COLO829 (cell line): ENCODE results near the gene CDKN2B.
A peak's percentile ranks its signal among the peaks of the same experiment; 100 is the strongest.
"Not testable (repeated sequence)": the region's sequence is repeated elsewhere in the genome, so short reads cannot be mapped to it uniquely, and the experiment has no call there.

Source experiments
- DNase-seq: peaks from one replicate; pipeline ENCODE4 v3.0.0; 2012; ENCODE audit warnings: low spot score

The CDKN2B gene, protein sequence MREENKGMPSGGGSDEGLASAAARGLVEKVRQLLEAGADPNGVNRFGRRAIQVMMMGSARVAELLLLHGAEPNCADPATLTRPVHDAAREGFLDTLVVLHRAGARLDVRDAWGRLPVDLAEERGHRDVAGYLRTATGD

DNA sequence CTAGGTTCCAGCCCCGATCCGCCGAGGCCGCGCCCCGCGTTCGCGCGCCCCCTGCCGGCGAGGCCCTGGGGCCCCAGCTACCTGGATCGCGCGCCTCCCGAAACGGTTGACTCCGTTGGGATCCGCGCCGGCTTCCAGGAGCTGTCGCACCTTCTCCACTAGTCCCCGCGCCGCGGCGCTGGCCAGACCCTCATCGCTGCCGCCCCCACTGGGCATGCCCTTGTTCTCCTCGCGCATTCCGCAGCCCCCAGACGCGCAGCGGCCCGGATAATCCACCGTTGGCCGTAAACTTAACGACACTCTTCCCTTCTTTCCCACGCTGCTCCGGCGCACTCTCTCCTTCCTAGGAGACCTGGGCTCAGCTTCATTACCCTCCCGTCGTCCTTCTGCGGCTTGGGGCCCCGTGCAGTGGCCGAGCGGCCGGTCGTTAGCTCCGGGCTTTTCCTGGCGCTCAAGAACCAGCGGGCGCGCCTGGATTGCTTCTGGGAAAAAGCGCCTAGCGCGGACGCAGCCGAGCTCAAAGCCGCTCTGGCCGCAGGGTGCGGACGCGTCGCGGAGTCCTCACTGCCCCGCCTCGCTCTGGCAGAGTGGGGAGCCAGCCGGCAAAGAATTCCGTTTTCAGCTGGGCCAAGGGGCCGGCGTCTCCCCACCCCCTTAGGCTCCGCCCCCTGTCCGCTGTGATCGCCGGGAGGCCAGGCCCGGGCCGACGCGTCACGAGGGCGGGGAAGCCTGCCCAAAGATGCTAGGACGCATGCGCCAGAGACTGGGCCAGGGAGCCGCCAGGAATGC is at the start of gene CDKN2B:
TSS of gene CDKN2B (minus strand) at position 589 of the 789 bp plus-strand sequence. CDS start at position 237, 352 bp downstream.
- DNase-seq = peak; percentile 93

DNA sequence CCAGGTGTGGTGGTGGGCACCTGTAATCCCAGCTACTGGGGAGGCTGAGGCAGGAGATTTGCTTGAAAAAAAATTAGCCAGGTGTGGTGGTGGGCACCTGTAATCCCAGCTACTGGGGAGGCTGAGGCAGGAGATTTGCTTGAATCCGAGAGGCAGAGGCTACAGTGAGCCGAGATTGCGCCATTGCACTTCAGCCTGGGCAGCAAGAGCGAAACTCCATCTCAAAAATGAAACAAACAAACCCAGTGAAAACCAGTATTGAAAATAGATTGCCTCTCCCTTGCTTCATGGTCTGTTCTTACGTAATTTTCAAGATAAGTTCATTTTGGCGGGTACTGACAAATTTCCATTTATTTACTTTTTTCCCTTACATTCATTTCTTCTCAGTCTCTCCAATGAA is 48.9 kb upstream of the CDKN2B start:
- DNase-seq = not testable (repeated sequence)

DNA sequence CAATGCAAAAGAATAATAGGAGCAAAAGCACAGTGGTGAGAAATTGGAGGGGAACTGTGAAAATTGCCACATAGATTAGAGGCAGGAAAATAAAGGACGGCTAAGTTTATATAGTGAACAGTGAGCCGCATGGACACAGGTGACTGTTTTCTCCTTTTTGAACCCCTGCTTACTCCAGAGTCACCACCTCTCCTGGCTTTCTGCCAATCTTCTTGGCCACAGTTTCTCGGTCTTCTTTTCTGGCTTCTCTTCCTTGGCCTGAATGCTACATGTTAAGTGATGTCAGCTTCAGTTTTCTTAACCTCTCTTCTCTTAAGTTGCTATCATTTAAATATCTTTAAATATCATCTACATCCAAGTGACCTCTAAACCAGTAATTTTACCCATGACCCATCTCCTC is 47.3 kb upstream of the CDKN2B start:
- DNase-seq = no peak

DNA sequence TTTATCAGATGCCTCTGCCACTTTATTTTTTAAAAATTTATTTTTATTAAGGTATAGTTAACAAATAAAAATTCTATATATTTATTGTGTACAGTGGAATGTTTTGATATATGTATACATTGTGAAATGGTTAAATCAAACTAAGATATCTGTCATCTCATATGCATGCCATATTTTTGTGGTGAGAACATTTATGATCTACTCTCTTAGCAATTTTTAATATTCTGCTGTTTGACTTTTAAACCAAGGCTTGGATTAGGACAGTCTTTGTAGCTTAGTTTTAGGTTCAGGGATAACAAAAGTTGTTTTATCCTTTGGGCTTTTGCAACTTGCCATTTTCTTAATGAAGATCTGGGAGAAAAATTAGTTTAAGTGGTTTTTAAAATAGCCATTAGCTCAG is 46.0 kb upstream of the CDKN2B start:
- no peak for DNase-seq

DNA sequence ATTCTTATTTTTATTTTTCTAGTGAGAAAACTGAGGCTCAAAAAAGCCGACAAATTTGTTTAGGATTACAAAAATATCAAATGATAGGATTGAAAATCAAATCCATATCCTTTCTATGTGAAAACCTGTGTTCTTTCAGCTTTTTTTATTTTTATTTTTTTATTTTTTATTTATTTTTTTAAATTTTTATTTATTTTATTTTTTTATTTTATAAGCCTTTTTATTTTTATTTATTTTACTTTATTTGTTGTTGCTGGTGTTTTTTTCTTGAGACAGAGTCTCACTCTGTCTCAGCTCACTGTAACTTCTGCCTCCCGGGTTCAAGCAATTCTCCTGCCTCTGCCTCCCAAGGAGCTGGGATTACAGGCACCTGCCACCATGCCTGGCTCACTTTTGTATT is 45.4 kb upstream of the CDKN2B start:
- no peak for DNase-seq

- DNase-seq = no peak
Observed at GRCh38 chr9:22054076-22054475, 45.0 kb upstream of the CDKN2B start.

DNA sequence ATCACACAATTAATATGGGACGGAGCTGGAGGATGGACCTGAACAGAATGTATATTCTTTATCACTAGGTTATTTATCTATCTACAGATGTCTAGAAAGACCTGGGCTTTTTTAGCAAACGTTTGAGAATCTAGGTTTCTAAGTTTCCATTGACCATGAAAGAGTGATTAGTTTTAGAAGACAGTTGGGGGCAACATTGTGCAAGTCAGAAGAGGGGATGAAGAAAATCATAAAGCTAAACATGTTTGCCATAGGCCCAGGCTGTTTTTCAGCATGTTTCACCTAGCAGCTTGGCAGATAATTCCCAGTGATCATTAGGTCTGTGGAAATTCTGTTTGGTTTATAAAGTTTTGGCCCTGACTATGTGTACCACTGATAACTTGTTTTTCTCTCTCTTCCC is 44.1 kb upstream of the CDKN2B start:
- DNase-seq = no peak

DNA sequence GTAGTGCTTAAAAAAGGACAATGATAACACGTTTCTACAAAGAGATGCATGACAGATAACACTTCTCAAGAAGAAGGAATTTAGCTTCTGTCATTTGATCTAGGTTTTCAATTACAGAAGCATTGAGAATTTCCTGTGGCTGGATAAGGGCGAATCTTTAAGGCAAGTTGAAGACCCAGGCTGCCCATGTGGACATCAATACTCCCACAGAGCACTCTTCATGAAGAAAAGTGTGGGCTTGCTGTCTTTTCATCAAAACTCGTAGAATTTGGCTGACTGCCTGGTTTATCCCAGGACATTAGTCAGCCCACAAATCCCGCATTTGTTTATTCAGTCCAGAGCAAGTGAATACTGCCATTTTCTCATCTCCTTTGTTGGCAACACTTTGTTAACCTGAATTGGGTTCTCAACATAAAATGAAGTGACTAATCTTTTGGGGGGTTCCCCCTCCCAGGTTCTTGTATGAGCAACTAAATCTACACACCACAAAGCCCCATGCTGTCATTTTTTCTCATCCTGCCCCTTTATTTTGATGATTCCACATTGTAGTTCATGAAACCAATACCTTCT is 43.4 kb upstream of the CDKN2B start:
- peak; percentile 81 for DNase-seq

GRCh38 chr9:22050924-22051323 is 41.8 kb upstream of the CDKN2B start:
- DNase-seq = no peak

DNA sequence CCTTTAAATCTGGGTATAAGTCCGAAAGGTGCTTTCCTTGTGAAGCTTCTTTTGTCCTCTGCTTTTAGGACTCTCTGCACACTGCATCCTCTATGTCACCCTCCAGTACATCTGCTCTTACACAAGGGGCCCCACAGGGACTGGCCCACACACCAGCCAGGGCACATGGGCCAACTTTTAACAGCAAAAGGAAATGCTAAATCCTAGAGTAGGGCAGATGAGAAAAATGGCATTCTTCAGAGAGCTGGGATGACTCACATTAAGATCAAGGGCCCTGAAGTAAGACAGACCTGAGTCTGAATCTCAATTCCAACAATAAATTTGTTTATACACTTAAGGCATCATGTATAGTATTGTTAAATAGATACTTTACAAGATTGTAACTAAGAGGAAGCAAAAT is 40.3 kb upstream of the CDKN2B start:
- no peak for DNase-seq

- no peak for DNase-seq
Observed at GRCh38 chr9:22047596-22047995, 38.5 kb upstream of the CDKN2B start.

DNA sequence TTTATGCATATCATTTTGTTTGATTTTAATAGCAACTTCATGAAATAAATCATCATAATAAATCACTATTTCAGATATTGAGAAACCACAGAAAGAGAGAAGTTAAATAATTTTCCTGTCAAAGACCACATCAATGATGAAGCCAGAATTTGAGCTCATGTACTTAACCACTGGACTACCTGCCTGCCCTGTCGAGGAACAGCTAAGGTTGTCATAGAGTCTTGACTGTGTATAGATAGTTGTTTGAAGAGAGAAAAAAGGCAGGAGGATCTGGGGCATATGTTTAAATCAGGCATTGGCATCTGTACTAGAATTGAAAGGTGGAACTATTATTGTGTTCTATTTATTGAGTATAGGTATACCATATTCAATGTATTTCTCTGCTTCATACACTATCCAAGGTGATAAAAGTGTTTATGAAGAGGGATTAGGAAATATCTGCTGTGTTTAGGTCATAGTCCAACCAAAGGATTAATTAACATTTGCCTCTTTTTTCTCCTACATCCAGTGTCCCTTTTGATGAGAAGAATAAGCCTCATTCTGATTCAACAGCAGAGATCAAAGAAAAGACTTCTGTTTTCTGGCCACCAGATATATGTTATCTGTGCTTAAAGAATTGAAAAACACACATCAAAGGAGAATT is 37.3 kb upstream of the CDKN2B start:
- no peak for DNase-seq

GRCh38 chr9:22045423-22045822 is 36.3 kb upstream of the CDKN2B start:
- DNase-seq = no peak

- no peak for DNase-seq
Observed at GRCh38 chr9:22044583-22044982, 35.5 kb upstream of the CDKN2B start.

- no peak for DNase-seq
Observed at GRCh38 chr9:22043928-22044327, 34.8 kb upstream of the CDKN2B start.

- DNase-seq = no peak
Observed at GRCh38 chr9:22041775-22042174, 32.7 kb upstream of the CDKN2B start.

GRCh38 chr9:22041344-22041743 is 32.2 kb upstream of the CDKN2B start:
- no peak for DNase-seq

DNA sequence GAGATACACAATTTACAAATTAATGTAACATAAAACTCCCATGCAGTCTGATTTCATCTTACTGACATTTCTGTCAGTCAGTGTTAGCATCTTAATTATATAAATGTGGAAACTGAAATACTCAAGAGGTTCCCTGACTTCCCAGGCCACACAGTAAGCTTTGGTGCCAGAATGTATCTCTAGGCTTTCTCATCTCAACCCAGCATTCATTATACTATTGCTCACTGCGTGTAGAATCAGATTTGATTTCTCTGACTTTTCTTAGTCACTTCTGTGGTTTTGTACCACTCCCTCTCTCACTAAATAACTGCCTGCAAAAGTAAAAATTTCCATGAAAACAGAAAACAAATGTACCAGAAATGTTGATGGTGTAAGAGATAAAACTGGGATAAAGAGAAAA is 31.7 kb upstream of the CDKN2B start:
- DNase-seq = no peak

DNA sequence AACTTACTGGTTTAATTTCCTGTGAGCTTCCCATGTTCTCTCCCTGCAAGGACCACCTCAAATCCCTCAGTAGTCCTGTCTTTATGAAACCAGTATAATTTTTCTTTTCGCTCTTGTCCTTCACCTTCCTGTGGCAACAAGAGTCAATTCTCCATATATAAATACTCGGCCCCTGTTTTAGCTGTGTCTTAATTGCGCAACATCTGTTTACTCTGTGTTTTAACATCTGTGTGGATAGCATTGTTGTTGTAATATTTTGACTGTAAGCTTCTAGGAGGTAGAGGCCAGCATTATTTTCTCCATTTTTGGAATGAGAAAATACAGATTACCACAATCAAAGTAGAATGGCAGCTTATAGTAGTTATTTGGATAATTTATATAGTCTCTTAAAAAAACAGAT is 30.2 kb upstream of the CDKN2B start:
- DNase-seq = no peak

DNA sequence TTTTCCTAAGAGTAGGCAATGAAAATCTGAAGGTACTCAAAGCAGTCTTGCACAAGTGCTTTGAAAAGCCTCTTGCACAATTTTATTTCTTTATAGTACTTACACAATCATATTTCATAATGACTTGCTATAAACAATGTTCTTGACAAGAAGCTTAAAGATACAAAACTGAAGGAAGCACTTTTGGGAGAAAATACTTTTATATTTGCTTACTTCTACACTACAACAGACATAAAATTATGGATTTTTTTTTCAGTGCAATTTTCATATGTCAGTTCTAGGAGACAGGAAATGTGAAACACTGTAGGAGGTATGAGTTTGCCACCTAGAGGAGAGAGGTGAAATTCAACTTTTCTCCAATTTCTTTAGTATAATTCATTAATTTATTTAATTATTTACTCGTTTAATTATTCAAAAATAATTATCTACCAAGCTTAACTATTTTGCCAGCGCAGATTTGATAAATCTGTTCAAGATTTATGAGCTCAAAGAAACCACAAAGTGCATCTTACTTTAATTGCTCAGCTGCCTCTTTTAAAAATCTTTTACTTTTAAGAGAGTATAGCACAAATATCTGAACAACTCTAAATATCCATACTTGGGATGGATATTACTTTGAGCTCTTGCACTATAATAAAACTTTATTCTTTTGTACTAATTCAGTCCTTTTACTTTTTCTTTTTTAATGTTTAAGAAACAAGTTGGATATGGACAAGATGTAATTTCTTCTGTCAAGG is 29.0 kb upstream of the CDKN2B start:
- DNase-seq = peak; percentile 33

GRCh38 chr9:22036866-22037626 is 27.9 kb upstream of the CDKN2B start:
- no peak for DNase-seq

- DNase-seq = no peak
Observed at GRCh38 chr9:22035591-22036011, 26.5 kb upstream of the CDKN2B start.
